ENCODE results near the gene C2CD2L.
"Not testable (repeated sequence)": the region's sequence is repeated elsewhere in the genome, so short reads cannot be mapped to it uniquely, and the experiment has no call there.

C2CD2L gene

GRCh38 chr11:119106564-119107537 lies at the start of gene C2CD2L:
Gene C2CD2L (plus strand): TSS chr11:119107344. CDS start chr11:119107742, 398 bp downstream.
- peak within 1 kb of the TSS; percentile 87 for H3K27ac ChIP-seq
- ChIA-PET POLR2A (ENCODE audit: low non-redundant PET) (no interaction called here), CTCF (interaction anchor here (0.6 to 1.1 kb wide), 3 partner anchors 12 to 535 kb away, joined by 3 read pairs; partner anchors contain the start of gene CBL)
- TF ChIP-seq CTCF (conservative IDR thresholded peaks at IDR 0.05; ENCODE audit: low read depth), result no peak
- DNase-seq (ENCODE audit: low spot score), result peak; percentile 91

GRCh38 chr11:119059128-119059527 lies 48.0 kb upstream of the C2CD2L start:
- POLR2A ChIA-PET (ENCODE audit: low non-redundant PET); H3K27ac ChIP-seq; DNase-seq (ENCODE audit: low spot score); CTCF ChIA-PET: not testable (repeated sequence)

- ChIA-PET POLR2A (ENCODE audit: low non-redundant PET) (no interaction called here), CTCF (interaction anchor here (0.6 kb wide), 2 partner anchors 14 to 39 kb away, joined by 3 to 7 read pairs; no protein-coding TSS in a partner anchor)
- no peak for DNase-seq (ENCODE audit: low spot score)
- no peak for TF ChIP-seq CTCF (conservative IDR thresholded peaks at IDR 0.05; ENCODE audit: low read depth)
- no peak overlapping the region for H3K27ac ChIP-seq
Observed at GRCh38 chr11:119061256-119061655, 45.9 kb upstream of the C2CD2L start.

GRCh38 chr11:119062779-119063178 lies 44.4 kb upstream of the C2CD2L start:
- H3K27ac ChIP-seq, result peak overlapping the region; percentile 57
- ChIA-PET CTCF (no interaction called here), POLR2A (ENCODE audit: low non-redundant PET) (no interaction called here)
- no peak for TF ChIP-seq CTCF (conservative IDR thresholded peaks at IDR 0.05; ENCODE audit: low read depth)
- no peak for DNase-seq (ENCODE audit: low spot score)

GRCh38 chr11:119065369-119065768 lies 41.8 kb upstream of the C2CD2L start:
- ChIA-PET POLR2A (ENCODE audit: low non-redundant PET) (no interaction called here), CTCF (no interaction called here)
- TF ChIP-seq CTCF (conservative IDR thresholded peaks at IDR 0.05; ENCODE audit: low read depth), result peak; percentile 20; the same call in 1 of the 2 replicates
- H3K27ac ChIP-seq, result no peak overlapping the region
- no peak for DNase-seq (ENCODE audit: low spot score)

GRCh38 chr11:119067371-119068222 lies 39.5 kb upstream of the C2CD2L start, which contains the start of gene VPS11:
Gene VPS11 (plus strand): TSS chr11:119067818. CDS start chr11:119067824, 6 bp downstream.
- CTCF ChIA-PET, result interaction anchor here (0.6 to 0.9 kb wide), 2 partner anchors 11 kb away, joined by 3 to 4 read pairs; no protein-coding TSS in a partner anchor
- peak within 1 kb of the TSS; percentile 90 for H3K27ac ChIP-seq
- TF ChIP-seq CTCF (conservative IDR thresholded peaks at IDR 0.05; ENCODE audit: low read depth), result no peak
- peak; percentile 99 for DNase-seq (ENCODE audit: low spot score)
- POLR2A ChIA-PET (ENCODE audit: low non-redundant PET), result interaction anchor here (0.6 to 1.2 kb wide), 4 partner anchors 11 to 27 kb away, joined by 3 to 23 read pairs (median 3); partner anchors contain the start of gene HMBS

Measured in RWPE1 (cell line).